ENCODE data around the gene CDCA3.

DNA sequence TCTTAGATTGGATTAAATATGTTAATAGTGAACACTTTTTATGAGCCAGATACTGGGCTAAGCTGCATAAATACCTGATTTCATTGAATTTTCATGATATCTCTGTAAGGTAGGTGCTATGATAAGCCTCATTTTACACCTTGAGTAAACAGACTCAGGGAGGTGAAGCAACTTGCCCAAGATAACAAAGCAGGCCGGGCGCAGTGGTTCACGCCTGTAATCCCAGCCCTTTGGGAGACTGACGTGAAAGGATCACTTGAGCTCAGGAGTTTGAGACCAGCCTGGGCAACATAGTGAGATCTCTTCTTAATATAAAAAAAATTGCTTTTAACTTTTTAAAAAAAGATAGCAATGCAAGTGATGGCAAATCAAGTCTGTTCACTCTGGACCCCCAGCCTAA, 9.0 kb downstream of the CDCA3 start:
- TF ChIP-seq POLR2A (IDR thresholded peaks at IDR 0.05; ENCODE audit: low read depth, low read length) (no peak), POLR2AphosphoS5 (IDR thresholded peaks at IDR 0.05; ENCODE audit: low read depth, low read length) (no peak), TAF1 (IDR thresholded peaks at IDR 0.05; ENCODE audit: borderline replicate concordance, low read depth, low read length) (no peak)

Measured in GM12892 (cell line).